Mucosa of gallbladder (tissue), 1 donor: ENCODE results near the gene TRIM65. TPM values are rescaled to one million over a fixed set of nuclear protein-coding genes. Genes with fewer than 3 reads are reported as not detected.
A peak's percentile ranks its signal among the peaks of the same experiment; 100 is the strongest.

Source experiments
- DNase-seq: peaks from one replicate; pipeline ENCODE4 v3.0.0-alpha.2; 2020; ENCODE audit warnings: low spot score
- total RNA-seq: library from RNA; stranded (reverse); gene quantifications from one replicate; pipeline ENCODE4 v1.2.1, GENCODE V29; 2021
- donor health status: DM: no; HTN: no; CAD: no.

The TRIM65 gene, protein sequence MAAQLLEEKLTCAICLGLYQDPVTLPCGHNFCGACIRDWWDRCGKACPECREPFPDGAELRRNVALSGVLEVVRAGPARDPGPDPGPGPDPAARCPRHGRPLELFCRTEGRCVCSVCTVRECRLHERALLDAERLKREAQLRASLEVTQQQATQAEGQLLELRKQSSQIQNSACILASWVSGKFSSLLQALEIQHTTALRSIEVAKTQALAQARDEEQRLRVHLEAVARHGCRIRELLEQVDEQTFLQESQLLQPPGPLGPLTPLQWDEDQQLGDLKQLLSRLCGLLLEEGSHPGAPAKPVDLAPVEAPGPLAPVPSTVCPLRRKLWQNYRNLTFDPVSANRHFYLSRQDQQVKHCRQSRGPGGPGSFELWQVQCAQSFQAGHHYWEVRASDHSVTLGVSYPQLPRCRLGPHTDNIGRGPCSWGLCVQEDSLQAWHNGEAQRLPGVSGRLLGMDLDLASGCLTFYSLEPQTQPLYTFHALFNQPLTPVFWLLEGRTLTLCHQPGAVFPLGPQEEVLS
- 24.0 TPM for total RNA-seq

DNA sequence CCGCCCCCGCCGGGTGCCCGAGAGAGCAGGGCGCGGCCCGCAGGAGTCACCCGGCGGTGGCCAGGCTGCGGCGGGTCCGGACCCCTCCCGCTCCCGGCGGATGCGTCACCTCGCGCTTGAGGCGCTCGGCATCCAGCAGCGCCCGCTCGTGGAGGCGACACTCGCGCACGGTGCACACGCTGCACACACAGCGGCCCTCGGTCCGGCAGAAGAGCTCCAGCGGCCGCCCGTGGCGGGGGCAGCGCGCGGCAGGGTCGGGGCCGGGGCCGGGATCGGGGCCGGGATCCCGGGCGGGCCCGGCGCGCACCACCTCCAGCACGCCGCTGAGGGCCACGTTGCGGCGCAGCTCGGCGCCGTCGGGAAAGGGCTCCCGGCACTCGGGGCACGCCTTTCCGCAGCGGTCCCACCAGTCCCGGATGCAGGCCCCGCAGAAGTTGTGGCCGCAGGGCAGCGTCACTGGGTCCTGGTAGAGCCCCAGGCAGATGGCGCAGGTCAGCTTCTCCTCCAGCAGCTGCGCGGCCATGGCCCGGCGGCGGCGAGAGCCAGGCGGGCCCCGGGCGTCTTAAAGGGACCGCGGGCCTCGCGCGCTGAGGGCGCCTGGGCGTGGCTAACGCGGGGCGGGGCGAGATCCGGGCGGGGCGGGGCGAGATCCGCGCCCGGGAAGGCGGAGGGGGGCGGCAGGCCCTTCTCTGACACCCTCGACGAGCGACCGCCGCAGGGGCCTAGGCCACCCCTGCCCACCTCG lies at the start of gene TRIM65:
Gene TRIM65, minus strand, starts transcription at position 537 of the 745 bp plus-strand sequence. Its CDS starts 14 bp downstream, at position 523.
- peak; percentile 84 for DNase-seq

DNA sequence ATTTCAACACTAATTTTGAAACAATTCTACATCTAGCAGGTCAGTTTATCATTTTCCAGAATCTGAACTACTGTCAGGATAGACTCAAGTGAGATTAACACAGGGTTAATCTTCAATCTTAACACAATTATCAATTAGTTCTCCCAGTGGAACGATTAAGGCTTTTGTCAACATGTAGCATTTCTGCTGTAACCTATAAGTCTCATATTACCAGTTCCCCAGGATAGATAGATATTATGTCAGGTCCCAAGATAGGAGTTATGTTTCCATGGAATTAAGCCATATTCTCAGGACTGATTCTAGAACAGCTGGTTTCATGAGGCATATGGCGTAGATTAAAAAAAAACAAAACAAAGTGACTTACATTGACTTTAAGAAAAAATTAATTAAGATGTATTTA lies 48.5 kb upstream of the TRIM65 start:
- no peak for DNase-seq

DNA sequence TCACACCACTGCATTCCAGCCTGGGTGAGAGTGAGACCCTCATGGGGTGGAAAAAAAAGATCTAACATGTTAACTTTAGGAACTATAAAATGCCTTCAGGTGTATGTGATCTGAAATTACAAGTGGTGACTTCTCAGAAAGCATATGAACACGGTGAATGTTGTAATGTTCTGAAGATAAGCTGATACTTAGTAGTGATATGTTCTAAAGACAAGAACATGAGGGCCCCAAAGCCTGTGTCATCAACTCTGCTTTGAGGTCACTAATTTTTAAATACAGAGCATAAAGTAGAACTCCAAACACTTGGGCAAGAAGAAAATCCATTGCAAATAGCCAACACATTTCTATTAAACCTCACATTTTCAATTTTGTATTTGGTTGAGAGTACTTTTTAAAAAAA lies 46.7 kb upstream of the TRIM65 start:
- DNase-seq: no peak

DNA sequence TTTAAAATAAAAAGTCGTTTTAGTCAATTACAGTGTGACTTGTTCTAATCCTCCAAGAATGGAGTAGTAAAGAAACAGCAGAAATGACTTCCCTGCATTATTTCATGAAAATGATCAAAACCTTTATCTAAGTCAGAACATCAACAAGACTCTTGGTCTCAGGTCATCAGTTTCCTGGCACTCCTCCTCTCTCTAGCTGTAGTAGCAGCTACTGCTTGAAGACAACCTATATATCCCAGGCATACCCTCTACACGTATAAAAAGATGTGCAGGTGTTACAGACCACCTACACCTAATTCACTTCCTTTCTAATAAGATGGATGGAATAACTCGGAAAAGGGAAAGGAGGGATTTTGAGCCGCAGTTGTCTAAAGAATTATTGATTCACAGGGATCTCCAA lies 45.7 kb upstream of the TRIM65 start:
- DNase-seq: no peak

DNA sequence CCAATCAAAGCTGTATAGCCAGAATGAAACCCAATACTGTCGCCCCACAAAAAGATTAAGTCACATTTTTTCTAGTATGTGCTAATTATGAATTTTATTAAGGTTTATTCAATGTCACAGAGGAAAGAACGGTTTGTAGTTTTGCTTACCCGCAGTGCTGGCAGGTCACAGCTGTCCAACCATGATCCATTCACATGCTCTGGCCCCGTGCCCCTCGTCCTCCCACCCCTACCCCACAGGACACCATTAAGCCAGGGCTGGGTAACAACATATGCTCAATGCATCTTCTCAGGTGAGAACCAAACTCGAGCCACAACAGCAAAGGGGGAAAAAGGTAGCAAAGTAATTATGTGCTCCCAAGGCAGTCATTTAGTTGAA lies 44.7 kb upstream of the TRIM65 start:
- DNase-seq: no peak

DNA sequence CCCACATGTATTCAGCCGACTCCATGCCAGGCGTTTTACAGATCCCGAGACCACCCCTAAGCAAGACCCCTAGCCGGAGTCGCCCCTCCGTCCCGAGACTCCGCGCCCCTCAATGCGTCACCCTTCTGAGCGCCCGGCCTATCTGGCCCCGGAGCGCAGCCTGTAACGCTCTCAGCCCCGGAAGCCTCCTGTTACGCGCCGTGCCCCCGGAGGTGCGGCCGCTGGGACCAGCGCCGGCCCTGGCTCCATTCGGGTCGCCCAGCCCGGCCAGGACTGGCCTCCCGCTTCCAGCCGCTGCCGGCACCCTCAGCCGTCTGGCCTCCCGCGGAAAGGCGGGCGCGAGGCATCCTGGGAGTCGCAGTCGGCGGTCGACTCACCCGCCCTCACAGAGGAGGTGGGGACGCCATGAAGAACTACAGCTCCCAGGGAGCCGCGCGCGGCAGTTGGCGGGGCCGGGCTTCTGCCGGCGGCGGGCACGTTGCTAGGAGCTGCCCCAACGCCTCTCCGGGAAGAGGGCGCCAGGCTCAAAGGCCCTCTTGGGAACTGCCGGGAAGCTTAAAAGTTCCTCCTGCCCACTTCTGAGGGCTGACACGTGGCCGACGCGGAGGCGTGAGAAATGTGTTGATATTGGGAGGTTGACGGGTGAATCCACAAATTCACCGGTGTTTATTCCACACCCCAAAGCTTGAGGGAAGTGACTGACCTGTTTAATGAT lies 44.1 kb upstream of the TRIM65 start, which contains the start of gene FBF1:
Gene FBF1, minus strand, starts transcription at position 316 of the 715 bp plus-strand sequence. CDS start 2,893 bp downstream, outside the sequence.
- peak; percentile 95 for DNase-seq

DNA sequence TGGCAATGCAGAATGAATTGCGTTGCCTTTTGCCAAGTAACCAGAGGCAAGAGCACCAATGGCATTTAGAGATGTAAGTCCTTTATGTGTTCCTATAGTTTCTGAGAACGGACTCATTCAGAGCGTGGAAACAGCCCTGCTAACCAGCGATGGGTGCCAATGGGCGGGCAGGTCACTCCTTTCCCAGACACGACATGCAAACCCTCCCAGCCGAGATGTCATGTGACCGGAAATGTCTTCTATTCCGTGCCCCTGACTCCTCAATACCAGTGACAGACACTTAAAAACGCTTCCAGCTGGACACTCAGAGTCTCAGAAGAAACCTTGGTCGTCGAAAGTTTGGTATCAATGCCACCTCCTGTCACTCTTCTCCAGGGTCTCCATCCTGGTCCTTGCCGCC lies 40.9 kb upstream of the TRIM65 start:
- no peak for DNase-seq

DNA sequence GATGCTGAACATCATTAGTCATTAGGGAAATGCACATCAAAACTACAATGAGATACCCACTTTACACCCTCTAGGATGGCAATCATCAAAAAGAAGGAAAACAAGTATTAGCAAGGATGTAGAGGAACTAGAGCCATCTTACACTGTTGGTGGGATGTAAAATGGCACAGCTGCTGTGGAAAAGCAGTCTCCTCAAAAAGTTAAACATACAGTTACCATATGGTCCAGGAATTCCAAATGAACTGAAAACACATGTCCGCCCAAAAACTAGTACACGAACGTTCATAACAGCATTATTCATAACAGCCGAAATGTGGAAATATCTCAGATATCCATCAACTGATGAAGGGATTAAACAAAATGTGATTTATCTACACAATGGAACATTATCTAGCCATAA lies 37.1 kb upstream of the TRIM65 start:
- no peak for DNase-seq

DNA sequence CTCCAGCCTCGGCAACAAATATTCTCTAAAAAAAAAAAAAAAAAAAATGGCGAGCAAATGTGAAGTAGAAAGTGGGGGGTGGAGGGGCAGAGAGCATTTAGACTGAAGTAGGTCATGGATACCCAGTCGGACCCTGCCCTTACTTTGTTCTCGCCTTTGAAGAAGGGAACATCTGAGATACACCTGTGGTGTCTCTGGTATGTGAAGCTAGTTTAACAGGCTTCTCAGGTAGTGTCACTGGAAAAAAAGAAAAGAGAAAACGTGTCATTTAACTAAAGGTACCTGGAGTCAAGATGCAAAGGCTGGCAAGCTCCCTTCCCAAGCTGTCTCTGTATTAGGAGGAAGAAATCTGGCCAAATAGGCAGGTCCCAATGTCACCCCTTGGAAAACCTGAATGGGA lies 36.1 kb upstream of the TRIM65 start:
- no peak for DNase-seq

DNA sequence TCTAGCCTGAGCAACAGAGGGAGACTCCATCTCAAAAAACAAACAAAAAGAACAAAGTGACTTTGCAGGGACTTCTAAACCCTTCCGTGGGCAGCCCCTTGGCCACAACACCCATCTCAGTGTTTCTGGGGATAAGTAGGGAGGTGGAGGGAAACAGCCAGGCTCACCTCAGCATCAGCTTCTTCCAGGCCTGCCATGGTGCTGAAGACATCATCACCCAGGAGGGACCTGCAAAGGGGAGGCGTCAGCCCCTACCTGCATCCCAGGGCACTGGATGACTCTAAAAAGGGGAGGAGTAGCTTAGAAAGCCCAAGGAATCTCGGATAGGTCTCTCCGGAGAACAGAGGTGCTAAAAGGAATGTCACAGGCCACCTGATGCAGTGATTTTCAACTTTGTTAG lies 34.3 kb upstream of the TRIM65 start:
- DNase-seq: no peak

DNA sequence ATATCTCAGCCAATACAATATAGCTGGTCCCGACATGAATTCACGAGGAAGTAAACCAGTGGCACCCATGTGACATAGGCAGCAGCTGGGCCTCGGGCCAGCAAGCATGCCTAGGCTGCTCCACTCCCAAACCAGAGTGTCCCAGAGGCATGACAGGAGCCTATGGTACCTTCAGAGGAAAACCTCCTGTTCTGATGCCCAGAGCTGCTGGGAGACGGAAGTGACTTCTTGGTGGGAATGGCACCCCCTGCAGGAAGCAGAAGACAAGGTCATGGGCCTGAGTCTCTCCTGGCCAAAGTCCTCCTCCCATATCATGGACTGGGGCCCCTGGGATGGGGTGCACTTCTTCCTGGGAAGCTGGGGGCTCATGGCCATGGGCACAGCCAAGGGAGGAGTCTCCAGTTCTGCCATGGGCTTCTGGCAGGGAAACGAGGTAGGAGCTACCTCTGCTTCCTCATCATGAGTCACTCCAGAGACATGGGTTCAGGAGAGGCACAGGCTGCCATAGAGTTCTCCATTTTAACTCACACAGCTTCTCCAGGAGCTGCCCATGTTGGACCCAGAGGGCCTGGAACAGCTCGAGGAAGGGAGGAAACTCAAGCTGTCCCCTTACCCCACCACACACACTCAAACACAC lies 30.7 kb upstream of the TRIM65 start:
- no peak for DNase-seq

DNA sequence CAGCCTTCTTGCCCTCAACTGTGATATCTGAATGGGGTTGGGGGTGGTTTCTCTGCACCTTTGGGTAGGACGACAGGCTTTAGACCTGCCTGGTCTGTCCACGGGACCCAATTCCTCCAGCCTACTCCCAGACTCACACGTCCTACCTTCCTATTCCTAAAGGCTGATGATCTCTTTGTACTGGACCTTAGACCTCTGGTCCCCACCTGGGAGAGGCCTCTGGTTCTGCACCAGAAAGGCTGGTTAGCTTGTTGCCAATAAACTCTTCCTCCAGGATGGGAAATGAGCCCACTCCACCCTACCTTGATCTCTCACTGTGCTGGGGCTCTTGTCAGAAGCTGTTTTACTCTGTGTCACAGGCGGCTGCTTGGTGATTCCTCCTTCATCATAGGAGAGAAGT lies 29.7 kb upstream of the TRIM65 start:
- no peak for DNase-seq

DNA sequence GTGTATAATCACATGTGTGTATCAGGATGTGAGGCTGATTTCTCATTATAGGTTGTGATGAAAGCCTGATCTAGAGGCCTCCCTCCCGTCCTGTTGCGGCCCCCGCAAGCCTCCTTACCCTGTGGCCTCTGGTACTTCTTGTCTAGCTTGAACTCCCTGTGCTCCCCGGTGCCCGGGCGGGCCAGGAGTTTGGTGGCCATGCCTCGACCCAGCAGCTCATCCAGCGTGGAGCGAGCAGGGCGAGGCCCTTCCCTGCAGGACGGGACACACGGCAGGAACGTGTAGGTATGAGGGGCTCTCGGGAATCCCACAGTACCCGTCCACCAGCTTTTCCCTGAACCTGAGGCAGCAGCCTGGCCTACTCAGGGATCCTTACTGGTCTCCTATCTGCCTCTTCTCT lies 29.2 kb upstream of the TRIM65 start:
- DNase-seq: no peak

DNA sequence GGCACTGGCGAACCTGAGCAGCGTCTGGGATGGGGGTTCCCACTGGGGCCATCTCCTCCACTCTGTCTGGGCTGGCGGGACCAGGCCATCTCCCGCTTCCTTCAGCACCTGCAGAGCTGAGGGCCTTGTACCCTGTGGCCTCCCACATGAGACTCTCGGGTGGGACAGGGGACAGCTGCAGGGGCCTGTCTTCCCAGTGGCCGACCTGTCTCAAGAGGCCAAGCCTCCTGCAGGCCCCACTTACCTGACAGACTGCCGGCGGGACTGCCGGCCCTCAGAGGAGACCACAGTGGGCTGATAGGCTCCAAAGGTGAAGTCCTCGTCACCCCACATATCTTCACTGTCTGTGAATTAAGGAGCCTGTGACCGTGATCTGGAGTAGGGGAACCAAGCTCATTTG lies 28.4 kb upstream of the TRIM65 start:
- no peak for DNase-seq

DNA sequence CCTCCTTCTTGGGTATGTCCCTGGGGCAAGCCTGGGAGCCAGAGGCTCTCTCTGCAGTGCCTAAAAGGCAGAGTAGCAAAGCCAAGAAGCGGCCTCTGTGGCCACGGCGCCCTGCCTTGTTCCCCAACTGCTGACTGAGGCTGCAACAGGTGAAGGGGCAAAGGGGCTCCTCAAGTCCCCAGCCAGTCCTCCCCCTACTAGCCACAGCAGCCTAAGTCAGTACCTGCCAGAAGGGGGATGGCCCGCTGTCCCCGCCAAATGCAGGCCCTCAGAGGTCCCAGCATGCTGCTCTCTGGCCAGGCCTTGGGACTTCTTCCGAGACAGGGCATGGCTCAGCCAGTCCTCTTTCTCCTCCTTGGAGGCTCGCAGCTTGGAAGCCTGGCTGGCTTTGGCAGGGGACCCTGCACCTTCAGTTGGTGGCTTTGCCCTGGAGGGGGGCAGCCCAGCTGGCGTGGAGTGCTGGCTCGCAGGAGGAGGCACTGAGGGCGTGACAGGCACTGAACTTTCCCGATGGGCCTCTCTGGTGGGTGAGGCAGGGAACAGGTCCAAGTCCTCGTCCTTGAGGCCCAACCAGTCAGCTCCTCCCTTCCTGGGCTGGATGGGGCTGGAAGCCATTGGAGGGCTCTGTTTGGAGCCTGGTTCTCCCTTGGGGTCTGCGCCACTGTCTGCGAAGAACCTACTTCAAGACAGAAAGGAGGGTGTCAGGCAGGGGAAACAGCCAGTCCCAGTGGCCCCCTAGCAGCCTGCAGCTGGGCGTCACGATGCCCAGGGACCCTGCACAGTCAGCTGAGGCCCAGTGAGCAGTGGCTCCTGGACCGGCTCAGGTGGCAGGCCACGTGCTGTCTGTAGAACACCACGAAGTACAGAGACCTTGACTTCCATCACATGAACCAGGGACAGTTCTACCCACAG lies 26.5 kb upstream of the TRIM65 start:
- DNase-seq: no peak

DNA sequence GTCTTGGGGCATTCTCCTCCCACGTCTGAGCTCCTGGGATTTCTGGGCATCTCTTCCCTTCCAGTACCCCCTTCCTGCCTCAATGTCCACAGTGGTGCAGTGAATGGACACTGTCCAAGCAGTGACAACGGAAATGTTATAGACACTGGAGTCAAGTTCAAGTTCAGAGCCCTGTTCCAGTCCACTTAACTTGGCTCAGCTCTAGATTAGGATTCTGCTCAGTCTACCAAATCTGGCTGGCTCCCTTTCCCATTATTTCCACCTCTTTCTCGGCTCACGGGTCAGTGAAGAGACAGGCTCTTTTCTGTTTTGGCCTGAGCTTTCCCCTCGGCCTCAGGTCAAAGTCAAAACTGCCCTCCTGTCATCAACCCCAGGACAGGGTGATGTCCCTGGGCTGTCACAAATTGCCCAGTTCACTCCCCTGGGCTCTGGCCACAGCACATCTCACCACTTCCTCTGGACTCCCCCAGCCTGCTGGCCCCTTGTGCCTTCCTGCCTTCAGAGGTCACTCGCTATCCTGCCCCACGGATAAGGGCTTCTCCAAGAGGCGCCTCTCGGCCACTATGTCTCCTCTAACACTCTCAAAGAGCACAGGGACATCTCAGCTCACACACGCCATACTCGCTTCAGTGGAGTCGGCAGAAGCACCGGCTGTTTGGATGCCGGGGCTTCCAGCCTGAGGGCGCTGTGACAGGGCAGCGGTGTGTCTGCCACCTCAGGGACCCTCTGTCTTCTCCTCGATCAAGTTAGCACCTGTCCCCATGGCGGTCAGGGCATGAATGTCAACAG lies 25.6 kb upstream of the TRIM65 start:
- DNase-seq: no peak

DNA sequence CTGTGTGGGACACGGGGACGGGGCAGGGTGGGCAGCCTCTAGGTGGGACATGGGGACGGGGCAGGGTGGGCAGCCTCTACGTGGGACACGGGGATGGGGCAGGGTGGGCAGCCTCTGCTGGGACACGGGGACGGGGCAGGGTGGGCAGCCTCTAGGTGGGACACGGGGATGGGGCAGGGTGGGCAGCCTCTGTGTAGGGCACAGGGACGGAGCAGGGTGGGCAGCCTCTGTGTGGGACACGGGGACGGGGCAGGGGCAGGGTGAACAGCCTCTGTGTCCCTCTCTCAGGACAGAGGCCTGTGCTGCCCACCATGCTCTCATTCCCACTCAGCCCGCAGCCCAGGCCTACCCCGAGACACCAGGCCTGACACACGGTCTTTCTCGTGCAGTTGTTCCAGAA lies 24.8 kb upstream of the TRIM65 start:
- no peak for DNase-seq

DNA sequence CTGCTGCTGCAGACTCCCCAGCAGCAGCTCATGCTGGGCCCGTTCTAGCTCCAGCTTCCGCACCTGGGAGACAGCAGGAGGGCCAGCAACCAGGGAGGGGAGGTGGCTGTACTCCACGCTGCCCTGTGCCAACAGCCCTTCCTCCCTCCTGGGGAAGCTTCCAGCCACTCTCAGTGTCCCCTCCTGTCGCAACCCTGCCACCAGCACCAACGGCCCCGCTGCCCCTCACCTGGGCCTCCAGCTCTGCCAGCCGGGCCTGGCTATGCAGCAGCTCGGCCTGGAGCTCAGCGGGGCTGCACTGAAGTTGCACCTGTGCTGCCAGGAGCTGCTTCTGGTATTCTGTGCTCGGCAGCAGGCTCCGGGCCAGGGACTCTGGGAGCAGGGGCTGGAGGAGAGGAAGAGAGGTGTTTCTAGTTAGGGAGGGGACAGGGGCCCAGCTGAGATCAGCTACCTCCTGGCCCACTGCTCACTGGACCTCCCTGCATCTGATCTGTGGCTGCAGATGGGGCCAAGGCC lies 23.4 kb upstream of the TRIM65 start:
- DNase-seq: no peak

DNA sequence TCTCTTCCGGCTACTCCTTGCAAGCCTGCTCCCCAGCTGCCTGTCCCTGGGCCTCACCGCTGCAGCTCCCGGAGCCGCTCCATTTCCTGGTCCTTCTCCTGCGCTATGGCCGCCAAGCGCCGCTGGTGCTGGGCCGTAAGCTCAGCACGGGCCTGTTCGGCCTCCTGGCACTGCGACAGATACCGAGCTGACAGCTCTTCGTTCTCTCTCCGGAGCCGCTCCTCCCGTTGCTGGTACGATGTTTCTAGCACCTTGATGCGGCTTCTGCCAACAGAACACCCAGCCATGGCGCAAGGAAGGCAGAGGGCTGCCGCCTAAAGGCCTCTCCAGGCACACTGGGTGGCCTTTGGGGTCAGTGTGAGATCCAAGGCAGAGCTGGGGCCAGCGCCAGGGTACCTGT lies 22.9 kb upstream of the TRIM65 start:
- no peak for DNase-seq
